GM21526 (cell line): ENCODE measurements around the gene FRG1.
"Not testable (repeated sequence)": the region's sequence is repeated elsewhere in the genome, so short reads cannot be mapped to it uniquely, and the experiment has no call there.

ENCODE experiments used
- ATAC-seq: cut with Tn5 transposase; IDR thresholded peaks from one replicate; pipeline ENCODE4 v1.9.1; 2021; ENCODE audit warnings: moderate library complexity; ENCODE audit not compliant: unreplicated experiment, low FRiP score

The FRG1 gene

DNA sequence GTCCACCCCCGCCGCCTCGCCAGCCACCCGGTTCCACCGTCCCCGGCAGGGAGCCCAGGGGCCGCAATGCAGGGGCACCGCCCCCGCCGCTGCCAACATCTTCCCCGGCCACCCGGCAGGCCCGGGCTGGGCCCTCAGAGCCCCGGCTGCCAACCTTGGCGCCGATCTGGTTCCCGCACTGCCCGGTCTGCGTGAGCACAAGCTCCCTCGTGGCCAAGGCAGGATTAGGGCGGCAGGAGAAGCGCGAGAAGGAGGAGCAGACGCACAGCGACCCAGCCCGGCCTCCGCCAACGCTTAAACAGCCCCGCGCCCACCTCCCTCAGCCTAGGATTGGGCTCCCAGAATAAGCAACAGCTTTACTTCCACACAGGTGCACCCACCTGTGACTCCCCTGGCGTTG lies 44.0 kb downstream of the FRG1 start:
- ATAC-seq = not testable (repeated sequence)

DNA sequence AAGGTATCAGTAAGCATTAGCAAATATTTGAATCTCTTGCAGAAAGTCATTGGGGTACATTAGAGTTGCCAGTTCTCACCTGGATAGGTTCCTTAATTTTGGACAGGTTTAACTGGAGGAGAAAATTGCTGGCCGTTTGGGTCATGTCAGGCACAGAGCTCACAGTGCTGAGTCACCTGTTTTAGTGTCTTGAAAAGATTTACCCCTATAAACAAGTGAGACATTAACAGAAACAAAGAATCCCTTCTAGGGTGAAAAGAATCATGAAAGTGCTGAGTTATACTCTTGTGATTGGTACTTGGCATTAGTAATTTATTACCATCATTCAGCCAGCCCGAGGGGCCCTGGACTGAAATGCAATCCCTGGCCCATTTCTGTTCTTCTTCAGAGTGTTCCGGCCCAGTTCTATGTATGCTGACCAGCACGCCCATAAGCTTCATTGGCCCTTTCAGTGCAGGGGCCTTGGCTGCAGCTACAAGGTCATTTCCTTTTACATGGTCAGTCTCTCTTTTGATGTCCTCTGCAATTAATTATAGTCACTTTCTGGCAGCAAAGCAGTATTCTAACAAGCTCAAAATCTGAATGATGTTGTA lies 45.1 kb downstream of the FRG1 start:
- ATAC-seq = not testable (repeated sequence)

DNA sequence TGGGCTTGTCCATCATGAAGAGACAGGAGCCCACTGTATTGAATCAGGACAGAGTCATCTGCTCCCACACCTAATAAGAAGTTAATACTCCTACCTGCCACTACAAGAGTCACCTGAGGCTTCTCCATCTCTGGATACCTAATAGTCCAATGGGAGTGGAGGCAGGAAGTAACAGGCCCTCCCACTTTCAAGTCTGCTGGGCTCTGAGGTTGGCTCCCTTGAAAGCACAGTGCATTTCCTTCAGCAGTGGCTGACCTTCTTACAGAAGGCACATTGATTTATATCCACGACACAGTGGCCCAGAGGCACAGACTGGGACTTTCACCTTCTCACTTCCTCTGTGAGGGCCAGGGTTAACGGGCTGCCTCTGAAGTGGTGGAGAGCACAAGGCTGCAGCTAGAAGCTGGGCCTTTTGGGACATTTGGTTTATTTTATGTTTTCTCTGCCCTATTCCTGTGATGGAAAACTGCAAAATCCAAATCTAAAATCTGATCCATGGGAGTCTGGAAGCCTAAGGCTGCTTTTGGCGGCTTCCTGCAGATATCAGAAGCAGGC lies 48.3 kb downstream of the FRG1 start:
- ATAC-seq = no peak

DNA sequence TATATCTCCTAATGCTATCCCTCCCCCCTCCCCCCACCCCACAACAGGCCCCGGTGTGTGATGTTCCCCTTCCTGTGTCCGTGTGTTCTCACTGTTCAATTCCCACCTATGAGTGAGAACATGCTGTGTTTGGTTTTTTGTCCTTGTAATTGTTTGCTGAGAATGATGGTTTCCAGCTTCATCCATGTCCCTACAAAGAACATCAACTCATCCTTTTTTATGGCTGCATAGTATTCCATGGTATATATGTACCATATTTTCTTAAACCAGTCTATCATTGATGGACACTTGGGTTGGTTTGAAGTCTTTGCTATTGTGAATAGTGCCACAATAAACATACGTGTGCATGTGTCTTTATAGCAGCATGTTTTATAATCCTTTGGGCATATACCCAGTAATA lies 49.3 kb downstream of the FRG1 start:
- ATAC-seq = not testable (repeated sequence)
